ENCODE data around the gene GPSM3.
"Not testable (repeated sequence)": the region's sequence is repeated elsewhere in the genome, so short reads cannot be mapped to it uniquely, and the experiment has no call there.

GPSM3 gene

DNA sequence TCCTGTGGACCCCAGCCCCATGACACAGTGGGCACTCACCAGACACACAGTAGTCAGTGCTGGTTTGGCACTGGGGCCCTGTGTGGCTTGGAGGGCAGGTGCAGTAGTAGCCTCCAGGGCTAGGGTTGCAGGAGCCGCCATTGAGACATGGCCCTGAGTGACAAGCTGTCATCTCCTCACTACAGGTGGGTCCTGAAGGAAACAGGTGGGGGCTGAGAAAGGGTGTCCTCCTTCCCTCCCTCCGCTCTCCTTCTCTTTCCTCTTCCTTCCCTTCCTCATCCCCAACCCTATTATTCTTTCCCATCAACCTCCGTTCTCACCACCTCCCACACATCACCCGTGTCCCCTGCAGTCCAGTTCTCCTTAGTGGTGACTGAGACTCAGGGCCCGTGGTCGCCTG is 21.2 kb upstream of the GPSM3 start:
- H3K4me3 ChIP-seq (ENCODE audit: low read depth, low read length), result no peak overlapping the region
- TF ChIP-seq, protein P1, sequence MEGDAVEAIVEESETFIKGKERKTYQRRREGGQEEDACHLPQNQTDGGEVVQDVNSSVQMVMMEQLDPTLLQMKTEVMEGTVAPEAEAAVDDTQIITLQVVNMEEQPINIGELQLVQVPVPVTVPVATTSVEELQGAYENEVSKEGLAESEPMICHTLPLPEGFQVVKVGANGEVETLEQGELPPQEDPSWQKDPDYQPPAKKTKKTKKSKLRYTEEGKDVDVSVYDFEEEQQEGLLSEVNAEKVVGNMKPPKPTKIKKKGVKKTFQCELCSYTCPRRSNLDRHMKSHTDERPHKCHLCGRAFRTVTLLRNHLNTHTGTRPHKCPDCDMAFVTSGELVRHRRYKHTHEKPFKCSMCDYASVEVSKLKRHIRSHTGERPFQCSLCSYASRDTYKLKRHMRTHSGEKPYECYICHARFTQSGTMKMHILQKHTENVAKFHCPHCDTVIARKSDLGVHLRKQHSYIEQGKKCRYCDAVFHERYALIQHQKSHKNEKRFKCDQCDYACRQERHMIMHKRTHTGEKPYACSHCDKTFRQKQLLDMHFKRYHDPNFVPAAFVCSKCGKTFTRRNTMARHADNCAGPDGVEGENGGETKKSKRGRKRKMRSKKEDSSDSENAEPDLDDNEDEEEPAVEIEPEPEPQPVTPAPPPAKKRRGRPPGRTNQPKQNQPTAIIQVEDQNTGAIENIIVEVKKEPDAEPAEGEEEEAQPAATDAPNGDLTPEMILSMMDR (IDR thresholded peaks at IDR 0.05; ENCODE audit: borderline replicate concordance, insufficient read depth, low read depth, low read length), result no peak

DNA sequence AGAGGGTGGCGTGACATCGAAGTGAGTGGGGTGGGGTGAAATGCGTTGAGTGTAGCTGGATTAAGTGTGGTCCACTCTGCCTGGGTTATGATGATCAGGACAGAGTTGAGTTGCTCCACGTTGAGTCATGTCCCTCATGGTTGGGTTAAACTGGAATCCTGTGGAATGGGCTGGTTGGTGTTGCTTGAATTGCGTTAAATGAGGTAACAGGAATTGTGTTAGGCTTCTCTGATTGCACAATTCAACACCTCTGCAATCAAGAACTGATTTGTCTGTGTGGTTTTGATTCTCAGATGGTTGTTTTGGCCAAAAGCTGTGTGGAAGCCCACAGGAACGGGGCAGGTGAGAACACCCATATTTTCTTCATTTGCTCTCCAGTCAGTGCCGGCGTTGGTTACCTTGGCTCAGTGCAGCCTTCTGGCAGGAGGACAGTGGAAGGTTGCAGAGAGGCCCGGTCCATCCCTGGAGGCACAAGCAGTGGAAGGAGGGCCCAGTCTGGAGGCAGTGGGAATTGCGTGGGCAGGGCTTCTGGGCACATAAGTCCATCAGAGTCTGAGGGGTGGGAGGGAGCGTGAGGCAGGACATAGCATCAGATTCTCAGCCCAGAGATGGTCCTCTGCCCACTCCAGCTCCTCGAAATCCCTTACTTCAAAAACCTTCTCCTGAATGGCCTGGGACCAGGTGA is 19.8 kb upstream of the GPSM3 start:
- no peak overlapping the region for H3K4me3 ChIP-seq (ENCODE audit: low read depth, low read length)
- TF ChIP-seq, protein P1 (IDR thresholded peaks at IDR 0.05; ENCODE audit: borderline replicate concordance, insufficient read depth, low read depth, low read length), result no peak

DNA sequence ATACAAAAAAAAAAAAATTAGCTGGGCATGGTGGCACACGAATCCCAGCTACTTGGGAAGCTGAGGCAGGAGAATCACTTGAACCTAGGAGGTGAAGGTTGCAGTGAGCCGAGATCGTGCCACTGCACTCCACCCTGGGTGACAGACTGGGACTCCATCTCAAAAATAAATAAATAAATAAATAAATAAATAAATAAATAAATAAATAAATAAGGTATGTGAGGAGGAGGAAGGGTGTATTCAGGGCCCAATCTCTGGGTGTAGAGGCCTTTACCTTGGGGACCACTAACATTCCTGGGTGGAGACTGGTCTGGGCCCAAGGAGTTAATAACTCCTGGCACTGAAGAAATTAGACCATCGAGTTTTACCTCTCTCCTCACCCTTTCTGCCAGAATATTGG is 19.0 kb upstream of the GPSM3 start:
- H3K4me3 ChIP-seq (ENCODE audit: low read depth, low read length), result not testable (repeated sequence)

DNA sequence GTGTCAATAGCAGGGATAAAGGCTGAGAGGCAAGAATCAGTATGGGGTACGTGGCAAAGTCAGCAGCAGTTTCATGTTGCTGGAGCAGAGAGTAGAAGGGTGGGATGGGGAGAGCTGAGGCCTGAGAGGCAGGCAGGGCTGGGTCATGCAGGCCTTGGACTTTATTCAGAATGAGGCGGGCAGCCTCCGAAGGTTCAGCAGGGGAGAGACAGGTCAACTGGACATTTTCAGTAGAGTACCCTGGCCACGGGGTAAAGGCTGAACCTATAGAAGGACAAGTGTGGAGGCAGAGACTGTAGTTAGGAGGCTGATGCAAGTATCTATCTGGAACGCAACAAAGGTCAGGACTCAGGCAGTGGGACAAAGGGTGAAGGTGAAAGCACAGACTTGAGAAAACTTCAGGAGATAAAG is 17.8 kb upstream of the GPSM3 start:
- H3K4me3 ChIP-seq (ENCODE audit: low read depth, low read length), result no peak overlapping the region
- TF ChIP-seq, protein P1 (IDR thresholded peaks at IDR 0.05; ENCODE audit: borderline replicate concordance, insufficient read depth, low read depth, low read length), result no peak

DNA sequence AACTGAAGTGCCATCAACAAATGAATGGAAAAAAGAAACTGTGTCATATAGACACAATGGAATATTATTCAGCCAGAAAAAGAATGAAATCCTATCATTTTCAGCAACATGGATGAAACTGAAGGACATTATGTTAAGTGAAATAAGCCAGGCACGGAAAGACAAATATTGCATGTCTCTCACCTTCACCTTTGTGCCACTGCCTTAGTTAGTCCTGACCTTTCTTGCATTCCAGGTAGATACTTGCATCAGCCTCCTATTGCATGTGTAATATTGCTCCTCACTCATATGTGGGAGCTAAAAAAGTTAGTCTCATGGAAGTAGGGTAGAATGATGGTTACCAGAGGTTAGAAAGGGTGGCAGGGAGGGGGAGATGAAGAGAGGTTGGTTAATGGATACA is 16.6 kb upstream of the GPSM3 start:
- H3K4me3 ChIP-seq (ENCODE audit: low read depth, low read length), result no peak overlapping the region
- TF ChIP-seq, protein P1 (IDR thresholded peaks at IDR 0.05; ENCODE audit: borderline replicate concordance, insufficient read depth, low read depth, low read length), result no peak

DNA sequence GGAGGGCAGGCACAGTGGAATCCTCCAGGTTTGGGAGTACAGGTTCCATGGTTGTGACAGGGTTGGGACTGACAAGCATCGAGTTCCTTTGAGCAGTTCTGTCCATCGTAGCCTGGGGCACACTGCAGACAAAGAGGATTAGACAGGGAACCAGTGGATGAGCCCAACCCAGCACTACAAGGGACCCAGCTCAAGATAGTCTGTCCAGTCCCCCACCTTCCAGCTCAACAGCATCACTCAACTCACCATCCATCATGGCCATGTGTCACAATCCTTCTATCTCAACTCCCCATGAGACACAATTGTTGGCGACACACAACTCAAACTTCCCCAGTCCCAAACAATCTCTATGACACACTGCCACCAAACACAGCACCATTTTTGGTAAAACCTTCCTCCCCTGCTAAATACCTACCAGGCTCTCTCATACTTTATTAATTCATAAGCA is 11.8 kb upstream of the GPSM3 start:
- no peak overlapping the region for H3K4me3 ChIP-seq (ENCODE audit: low read depth, low read length)
- TF ChIP-seq, protein P1 (IDR thresholded peaks at IDR 0.05; ENCODE audit: borderline replicate concordance, insufficient read depth, low read depth, low read length), result no peak

DNA sequence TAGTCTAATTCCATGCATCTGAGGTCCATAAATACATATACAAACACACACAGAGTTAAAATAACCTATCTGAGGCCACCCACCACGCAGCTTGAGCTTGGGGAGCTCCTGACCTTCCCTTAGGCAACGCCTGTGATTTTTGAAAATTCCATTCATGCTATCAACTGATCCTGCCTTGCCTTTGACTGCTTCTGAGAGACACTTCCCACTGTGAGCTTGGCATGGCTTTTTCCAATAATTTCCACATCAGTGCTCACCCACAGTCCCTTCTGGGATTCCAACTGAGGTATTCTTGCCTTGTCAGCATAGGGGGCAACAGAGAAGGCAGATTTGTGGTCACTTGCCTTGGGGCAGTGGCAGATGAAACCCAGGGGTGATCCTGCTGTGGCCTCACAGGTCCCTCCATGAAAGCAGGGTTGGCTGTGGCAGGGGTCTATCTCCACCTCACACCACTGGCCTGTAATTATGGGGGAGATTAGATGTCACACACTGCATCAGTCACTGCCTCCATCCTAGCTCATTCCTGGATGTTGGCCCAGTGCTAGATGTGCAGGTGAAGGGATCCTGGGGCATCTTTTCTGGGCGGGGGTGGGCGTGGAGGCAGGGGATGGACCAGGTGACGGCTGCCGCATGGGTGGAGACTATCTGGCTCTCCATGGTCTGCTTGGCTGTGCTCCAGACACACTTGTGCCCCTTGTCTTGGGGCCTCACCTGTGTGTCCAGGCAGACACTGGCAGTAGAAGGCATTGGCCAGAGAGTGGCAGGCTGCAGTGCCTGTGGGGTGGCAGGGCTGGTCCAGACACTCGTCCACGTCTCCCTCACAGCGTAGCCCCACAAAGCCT is 11.2 kb upstream of the GPSM3 start:
- no peak overlapping the region for H3K4me3 ChIP-seq (ENCODE audit: low read depth, low read length)
- TF ChIP-seq, protein P1 (IDR thresholded peaks at IDR 0.05; ENCODE audit: borderline replicate concordance, insufficient read depth, low read depth, low read length), result no peak

All from GM12875 (cell line).